Aorta (tissue), 4 donors: ENCODE measurements around the gene DEAF1. TPM values are rescaled to one million over a fixed set of nuclear protein-coding genes. Genes with fewer than 3 reads are reported as not detected.

Source experiments
- polyA plus RNA-seq, 2 donors: library from polyadenylated mRNA; stranded (reverse); fragments of 200-250 nt; gene quantifications; one replicate each; pipeline ENCODE4 v1.2.3, GENCODE V29; 2013
- total RNA-seq, 2 donors: library from RNA; stranded (reverse); fragmentation: NEBNext Ultra II Directional; extraction: Animal tissue kit (Norgen Biotek cat#: 25700); gene quantifications; one replicate each; pipeline ENCODE4 v1.2.1, GENCODE V29; 2021
- donor health status: healthy with polysubstance abuse.
- donor health status: Bipolar disorder and iron deficiency.
- donor health status: DM: no; HTN: no; CAD: no.
- donor health status: DM: yes; HTN: yes; CAD: no.

The DEAF1 gene
- total and polyA plus RNA-seq, 4 donors, result 15.7 to 59.5 (median 42.6) TPM

Other genes starting within 250 kb of the DEAF1 start
- 10 to 100 TPM; 19.2 to 34.1 TPM for gene PTDSS2, start 244.9 kb downstream of the DEAF1 start, total RNA-seq
- 10 to 100 TPM; 10.1 to 47.6 TPM for gene PTDSS2, start 244.9 kb downstream of the DEAF1 start, polyA plus RNA-seq
- gene RNH1, start 188.0 kb downstream of the DEAF1 start, total RNA-seq, result 100 to 1,000 TPM; 146 to 184 TPM
- gene RNH1, start 188.0 kb downstream of the DEAF1 start, polyA plus RNA-seq, result 100 to 1,000 TPM; 125 to 224 TPM
- 10 to 100 TPM; 35.9 to 44.9 TPM for gene HRAS, start 159.6 kb downstream of the DEAF1 start, total RNA-seq
- 100 to 1,000 TPM in 1 of 2 donors, 10 to 100 TPM in 1; 75.9 to 142 TPM for gene HRAS, start 159.6 kb downstream of the DEAF1 start, polyA plus RNA-seq
- gene LRRC56, start 157.7 kb downstream of the DEAF1 start, total RNA-seq, result 1 to 10 TPM; 1.0 to 1.3 TPM
- gene LRRC56, start 157.7 kb downstream of the DEAF1 start, polyA plus RNA-seq, result 1 to 10 TPM in 1 of 2 donors, under 1 TPM in 1; 0.25 to 1.5 TPM
- 1 to 10 TPM; 1.4 to 1.9 TPM for gene LMNTD2, start 134.5 kb downstream of the DEAF1 start, total RNA-seq
- gene LMNTD2, start 134.5 kb downstream of the DEAF1 start, polyA plus RNA-seq, result 1 to 10 TPM; 1.7 to 1.9 TPM
- gene RASSF7, start 134.3 kb downstream of the DEAF1 start, total RNA-seq, result 1 to 10 TPM; 5.6 to 8.5 TPM
- 1 to 10 TPM; 8.4 to 9.9 TPM for gene RASSF7, start 134.3 kb downstream of the DEAF1 start, polyA plus RNA-seq
- gene PHRF1, start 118.8 kb downstream of the DEAF1 start, total RNA-seq, result 10 to 100 TPM; 26.6 to 32.4 TPM
- gene PHRF1, start 118.8 kb downstream of the DEAF1 start, polyA plus RNA-seq, result 10 to 100 TPM in 1 of 2 donors, 1 to 10 TPM in 1; 7.6 to 18.1 TPM
- 10 to 100 TPM; 23.3 to 30.9 TPM for gene IRF7, start 79.3 kb downstream of the DEAF1 start, total RNA-seq
- 10 to 100 TPM; 13.4 to 29.3 TPM for gene IRF7, start 79.3 kb downstream of the DEAF1 start, polyA plus RNA-seq
- not detected for gene CDHR5, start 70.3 kb downstream of the DEAF1 start, total RNA-seq
- gene CDHR5, start 70.3 kb downstream of the DEAF1 start, polyA plus RNA-seq, result 10 to 100 TPM in 1 of 2 donors, under 1 TPM in 1; 0.79 to 39.8 TPM
- not detected for gene SCT, start 68.0 kb downstream of the DEAF1 start, total RNA-seq
- not detected for gene SCT, start 68.0 kb downstream of the DEAF1 start, polyA plus RNA-seq
- 1 to 10 TPM; 1.3 to 2.1 TPM for gene DRD4, start 58.0 kb downstream of the DEAF1 start, total RNA-seq
- gene DRD4, start 58.0 kb downstream of the DEAF1 start, polyA plus RNA-seq, result 1 to 10 TPM in 1 of 2 donors, not detected in 1; 3.4 TPM
- gene TMEM80, start 594 bp upstream of the DEAF1 start, total RNA-seq, result 10 to 100 TPM; 15.6 to 23.0 TPM
- 10 to 100 TPM in 1 of 2 donors, 1 to 10 TPM in 1; 8.4 to 31.2 TPM for gene TMEM80, start 594 bp upstream of the DEAF1 start, polyA plus RNA-seq
- 10 to 100 TPM; 41.0 to 45.1 TPM for gene EPS8L2, start 11.0 kb upstream of the DEAF1 start, total RNA-seq
- gene EPS8L2, start 11.0 kb upstream of the DEAF1 start, polyA plus RNA-seq, result 100 to 1,000 TPM in 1 of 2 donors, 10 to 100 TPM in 1; 64.6 to 102 TPM
- gene TALDO1, start 52.2 kb upstream of the DEAF1 start, total RNA-seq, result 100 to 1,000 TPM; 113 to 130 TPM
- 100 to 1,000 TPM; 122 to 187 TPM for gene TALDO1, start 52.2 kb upstream of the DEAF1 start, polyA plus RNA-seq
- 10 to 100 TPM; 36.1 to 52.7 TPM for gene GATD1, start 82.3 kb upstream of the DEAF1 start, total RNA-seq
- gene GATD1, start 82.3 kb upstream of the DEAF1 start, polyA plus RNA-seq, result 10 to 100 TPM in 1 of 2 donors, 1 to 10 TPM in 1; 9.6 to 32.5 TPM
- not detected for gene CEND1, start 94.9 kb upstream of the DEAF1 start, total RNA-seq
- gene CEND1, start 94.9 kb upstream of the DEAF1 start, polyA plus RNA-seq, result under 1 TPM in 1 of 2 donors, not detected in 1; 0.10 TPM
- gene SLC25A22, start 103.1 kb upstream of the DEAF1 start, total RNA-seq, result 10 to 100 TPM; 10.1 to 12.9 TPM
- gene SLC25A22, start 103.1 kb upstream of the DEAF1 start, polyA plus RNA-seq, result 1 to 10 TPM; 3.2 to 5.6 TPM
- gene PIDD1, start 110.0 kb upstream of the DEAF1 start, total RNA-seq, result 10 to 100 TPM in 1 of 2 donors, 1 to 10 TPM in 1; 8.5 to 14.7 TPM
- gene PIDD1, start 110.0 kb upstream of the DEAF1 start, polyA plus RNA-seq, result 10 to 100 TPM; 15.3 to 71.4 TPM
- gene RPLP2, start 114.7 kb upstream of the DEAF1 start, total RNA-seq, result 1,000 to 10,000 TPM; 1,300 to 1,387 TPM
- 1,000 to 10,000 TPM; 1,256 to 1,452 TPM for gene RPLP2, start 114.7 kb upstream of the DEAF1 start, polyA plus RNA-seq
- gene PNPLA2, start 123.7 kb upstream of the DEAF1 start, total RNA-seq, result 100 to 1,000 TPM; 116 to 121 TPM
- gene PNPLA2, start 123.7 kb upstream of the DEAF1 start, polyA plus RNA-seq, result 100 to 1,000 TPM in 1 of 2 donors, 10 to 100 TPM in 1; 33.7 to 240 TPM
- gene CRACR2B, start 132.7 kb upstream of the DEAF1 start, total RNA-seq, result 10 to 100 TPM in 1 of 2 donors, 1 to 10 TPM in 1; 2.2 to 10.0 TPM
- 10 to 100 TPM in 1 of 2 donors, 1 to 10 TPM in 1; 4.8 to 10.5 TPM for gene CRACR2B, start 132.7 kb upstream of the DEAF1 start, polyA plus RNA-seq
- gene CD151, start 137.7 kb upstream of the DEAF1 start, total RNA-seq, result 100 to 1,000 TPM; 620 to 681 TPM
- gene CD151, start 137.7 kb upstream of the DEAF1 start, polyA plus RNA-seq, result 1,000 to 10,000 TPM in 1 of 2 donors, 100 to 1,000 TPM in 1; 860 to 1,186 TPM
- gene POLR2L, start 147.3 kb upstream of the DEAF1 start, total RNA-seq, result 10 to 100 TPM; 57.5 to 69.2 TPM
- 100 to 1,000 TPM; 140 to 152 TPM for gene POLR2L, start 147.3 kb upstream of the DEAF1 start, polyA plus RNA-seq
- gene TSPAN4, start 147.6 kb upstream of the DEAF1 start, total RNA-seq, result 10 to 100 TPM; 42.9 to 95.1 TPM
- 10 to 100 TPM; 28.4 to 79.1 TPM for gene TSPAN4, start 147.6 kb upstream of the DEAF1 start, polyA plus RNA-seq
- gene CHID1, start 215.6 kb upstream of the DEAF1 start, total RNA-seq, result 10 to 100 TPM; 55.4 to 77.4 TPM
- gene CHID1, start 215.6 kb upstream of the DEAF1 start, polyA plus RNA-seq, result 10 to 100 TPM; 29.6 to 60.3 TPM
- 100 to 1,000 TPM in 1 of 2 donors, 10 to 100 TPM in 1; 93.3 to 147 TPM for gene AP2A2, start 230.6 kb upstream of the DEAF1 start, total RNA-seq
- 10 to 100 TPM; 14.0 to 47.3 TPM for gene AP2A2, start 230.6 kb upstream of the DEAF1 start, polyA plus RNA-seq